HG02852 (cell line): ENCODE data around the gene CHURC1.

ENCODE experiments used
- ATAC-seq: cut with Tn5 transposase; IDR thresholded peaks from one replicate; pipeline ENCODE4 v1.9.1; 2021; ENCODE audit warnings: mild to moderate bottlenecking, moderate library complexity; ENCODE audit not compliant: unreplicated experiment

The CHURC1 gene

DNA sequence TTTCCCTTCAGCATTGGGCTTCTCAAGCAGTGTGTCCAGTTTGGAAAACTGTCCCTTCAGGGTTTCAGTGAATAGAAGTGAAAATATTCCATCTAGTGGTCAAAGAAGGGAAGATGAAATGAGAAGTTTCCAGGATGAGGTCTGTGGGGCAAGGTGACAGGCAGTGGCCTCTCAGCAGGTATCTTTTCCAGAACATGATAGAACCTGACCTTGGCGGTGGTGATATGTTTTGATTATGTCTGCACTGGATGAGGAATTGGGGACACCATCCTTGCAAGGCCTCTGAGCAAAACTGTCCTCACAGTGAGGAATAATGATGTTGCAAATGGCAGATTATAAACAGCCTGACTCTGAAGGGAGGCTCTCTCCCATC, 23.6 kb downstream of the CHURC1 start:
- no peak for ATAC-seq

DNA sequence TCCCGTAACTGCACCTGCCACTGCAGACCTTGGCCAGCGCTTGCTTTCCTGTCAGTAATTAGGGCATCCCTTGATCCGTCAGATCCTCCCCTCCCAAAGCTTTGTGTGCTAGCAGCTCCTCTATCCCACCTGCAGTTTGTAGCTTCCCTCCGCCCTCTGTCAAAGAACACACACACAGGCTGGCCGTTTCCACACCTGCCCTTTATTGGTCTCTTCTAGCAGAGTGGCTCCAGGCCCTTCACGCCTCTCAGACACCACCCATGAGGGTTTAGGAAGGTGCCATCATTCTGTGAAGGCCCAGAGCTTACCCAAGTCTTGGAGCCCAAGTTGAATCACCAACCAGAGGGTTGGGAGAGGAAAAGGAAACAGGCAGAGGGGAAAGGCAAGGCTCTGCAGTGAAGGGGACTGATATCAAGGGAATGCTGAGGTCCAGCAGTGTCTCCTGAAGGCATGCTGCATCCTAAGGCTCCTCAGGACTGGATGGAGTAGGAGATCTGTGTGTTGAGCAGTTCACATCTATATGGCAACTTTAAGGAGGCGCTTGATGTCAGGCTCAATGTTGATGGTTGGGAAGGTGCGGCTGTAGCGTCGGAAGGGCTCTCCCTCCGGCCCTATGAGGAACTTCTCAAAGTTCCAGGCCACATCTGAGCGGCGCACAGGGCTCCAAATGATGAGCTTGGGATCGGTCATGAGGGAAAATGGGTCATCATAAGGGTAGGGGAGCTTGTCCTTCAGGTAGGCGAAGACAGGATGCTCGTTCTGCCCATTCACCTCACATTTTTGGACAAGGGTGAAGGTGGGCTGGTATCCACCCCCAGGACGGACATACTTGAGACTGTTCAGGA, 24.9 kb downstream of the CHURC1 start:
- ATAC-seq = no peak

DNA sequence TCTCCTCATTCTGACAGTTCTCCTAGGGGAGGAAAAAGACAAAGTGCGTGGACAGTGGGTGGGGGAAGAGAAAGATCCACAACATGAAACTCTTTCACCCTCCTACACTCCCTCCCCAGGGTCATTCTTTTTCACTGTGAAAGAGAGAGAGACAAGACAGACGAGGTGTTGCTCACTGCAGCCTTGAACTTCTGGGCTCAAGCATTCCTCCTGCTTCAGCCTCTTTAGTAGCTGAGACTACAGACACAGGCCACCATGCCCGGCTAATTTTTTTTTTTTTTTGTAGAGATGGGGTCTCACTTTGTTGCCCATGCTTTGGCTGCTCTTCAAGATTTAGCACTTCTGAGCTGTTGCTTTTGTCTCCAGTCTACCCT, 25.5 kb downstream of the CHURC1 start:
- no peak for ATAC-seq

DNA sequence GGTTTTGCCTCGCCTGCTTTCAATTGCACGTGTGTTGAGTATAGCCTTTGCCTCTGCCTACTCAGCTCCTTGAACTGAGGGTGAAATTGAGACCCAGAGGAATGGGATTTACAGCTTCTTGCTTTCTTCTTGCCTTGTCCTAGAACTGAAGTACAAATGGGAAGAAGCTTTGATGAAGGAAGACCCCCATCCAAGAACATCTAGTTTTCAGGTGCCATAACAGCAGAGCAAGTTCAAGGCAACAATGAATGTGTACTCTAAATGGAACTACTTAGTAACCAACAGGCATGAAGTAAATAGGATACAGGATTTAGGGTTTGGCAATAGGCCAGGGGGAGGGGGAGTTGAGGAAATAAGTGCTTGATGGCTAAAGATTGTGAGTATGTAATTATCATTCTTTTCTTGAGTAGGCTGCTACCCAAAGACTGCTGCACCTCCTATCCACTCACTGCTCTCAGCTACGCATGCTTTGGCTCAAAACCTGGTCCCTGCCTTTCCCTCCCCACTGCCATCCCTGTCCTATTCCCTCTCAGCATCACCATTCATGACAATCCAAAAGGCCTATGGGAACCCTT, 26.2 kb downstream of the CHURC1 start:
- no peak for ATAC-seq

DNA sequence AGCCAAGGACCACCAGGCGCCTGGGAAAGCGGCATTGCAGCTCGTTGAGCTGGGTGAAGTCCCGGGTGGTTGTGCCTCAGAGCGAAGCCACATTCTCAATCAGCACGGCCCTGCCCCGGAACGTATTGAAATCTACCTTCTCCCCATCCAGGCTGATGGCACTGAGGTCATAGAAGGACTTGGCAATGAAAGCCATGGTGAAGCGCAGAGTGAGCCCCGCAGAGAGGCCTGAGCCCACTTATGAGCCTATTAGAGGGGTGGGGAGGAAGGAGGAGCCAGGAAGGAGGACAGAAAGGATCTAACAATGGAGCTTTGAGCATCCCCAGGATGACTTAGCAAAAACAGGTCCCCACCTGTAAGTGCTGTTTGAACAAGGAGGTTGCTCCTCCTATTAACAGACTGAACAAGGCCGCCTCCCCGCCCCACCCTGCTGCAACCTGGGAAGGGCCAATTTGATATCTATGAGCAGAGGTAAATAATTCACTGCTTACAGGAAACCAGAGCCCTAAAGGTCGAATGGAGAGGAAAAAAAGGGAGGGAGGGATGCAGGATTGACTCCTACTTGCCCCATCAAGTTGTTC, 28.4 kb downstream of the CHURC1 start, which contains the start of gene GPX2:
TSS of gene GPX2 (minus strand) at position 215 of the 581 bp plus-strand sequence. CDS start at position 196, 19 bp downstream.
- ATAC-seq = no peak

DNA sequence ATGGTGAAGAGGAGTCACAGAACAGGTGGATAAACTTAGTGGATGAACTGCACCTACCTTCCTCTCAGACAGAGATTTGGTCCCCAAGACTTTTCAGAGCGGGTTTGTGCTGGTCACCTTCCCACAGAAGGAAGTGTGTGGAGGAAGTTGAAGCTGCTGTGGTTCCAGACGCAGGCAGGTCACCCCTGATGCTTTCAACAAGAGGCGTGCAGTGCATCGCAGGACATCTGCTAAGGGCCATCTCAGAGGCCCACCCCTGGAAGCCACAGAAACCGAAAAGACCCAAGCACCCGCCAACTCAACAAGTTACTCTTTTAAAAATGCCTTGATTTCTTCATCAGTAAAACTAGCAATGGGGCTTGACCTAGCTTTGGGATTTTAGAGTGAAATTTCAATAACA, 29.3 kb downstream of the CHURC1 start:
- no peak for ATAC-seq

DNA sequence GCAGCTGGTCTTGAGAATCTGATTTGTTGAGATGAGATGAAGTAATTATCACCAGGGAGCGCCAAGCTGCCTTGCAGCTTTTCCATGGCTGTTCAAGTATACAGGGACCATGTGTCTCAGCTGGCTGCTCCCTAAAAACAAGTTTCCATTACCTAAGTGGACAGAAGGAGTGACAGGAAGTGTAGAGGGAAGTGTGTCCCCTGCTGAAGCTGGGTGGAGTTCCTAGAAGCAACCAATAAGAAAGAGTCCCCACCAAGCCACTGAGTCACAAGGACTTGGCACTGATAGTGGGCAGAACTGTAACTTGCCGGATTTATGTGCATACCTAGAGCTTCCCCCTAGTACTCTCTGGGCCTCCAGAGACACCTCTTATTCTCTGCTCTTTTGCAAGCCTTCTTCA, 29.8 kb downstream of the CHURC1 start:
- ATAC-seq = no peak

DNA sequence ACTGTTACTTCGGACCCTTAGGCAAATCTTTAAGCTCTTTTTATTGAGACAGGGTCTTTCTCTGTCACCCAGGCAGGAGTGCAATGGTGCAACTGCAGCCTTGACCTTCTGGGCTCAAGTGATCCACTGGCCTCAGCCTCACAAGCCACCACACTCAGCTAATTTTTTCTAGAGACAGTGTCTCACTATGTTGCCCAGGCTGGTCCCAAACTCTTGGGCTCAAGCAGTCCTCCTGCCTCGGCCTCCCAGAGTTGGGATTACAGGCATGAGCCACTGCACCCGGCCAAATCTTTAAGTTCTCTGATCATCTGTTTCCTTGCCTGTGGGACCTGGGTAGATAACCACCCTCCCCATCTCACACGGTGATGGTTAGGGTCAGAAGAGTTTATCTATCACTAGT, 30.6 kb downstream of the CHURC1 start:
- no peak for ATAC-seq

DNA sequence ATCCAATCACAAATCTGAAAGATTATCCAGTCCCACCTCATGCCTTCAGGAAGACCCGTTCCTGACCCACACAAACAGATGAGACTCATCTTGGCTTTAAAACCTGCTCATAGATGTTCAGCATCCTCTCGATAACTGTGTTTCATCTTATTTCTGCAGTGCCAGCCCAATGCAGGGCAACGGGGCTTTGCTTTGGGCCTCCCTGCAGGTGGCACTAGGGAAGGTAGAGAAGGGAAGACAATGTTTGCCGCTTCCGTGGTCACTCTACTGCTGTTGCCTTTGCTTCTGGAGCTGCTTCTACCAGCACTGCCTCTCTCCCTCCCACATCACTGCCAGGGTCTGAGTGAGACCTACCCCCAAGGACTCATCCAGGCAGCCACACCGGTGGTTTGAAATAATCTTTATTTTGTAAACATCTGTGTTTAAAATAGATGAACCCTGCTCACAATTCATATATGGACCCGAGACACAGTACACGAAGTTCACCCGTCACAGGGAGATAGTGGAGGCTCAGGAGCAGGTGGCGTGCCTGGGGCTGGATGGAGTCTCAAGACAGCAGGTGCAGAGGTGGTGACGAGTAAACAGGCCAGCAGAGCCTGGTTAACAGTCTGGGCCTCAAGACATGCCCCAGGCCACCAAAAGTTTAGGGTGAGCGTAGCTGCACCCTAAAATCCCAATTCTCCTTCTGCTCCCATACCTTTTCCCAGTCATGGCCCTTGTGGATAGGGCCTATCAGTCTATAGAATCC, 31.4 kb downstream of the CHURC1 start:
- ATAC-seq = no peak

DNA sequence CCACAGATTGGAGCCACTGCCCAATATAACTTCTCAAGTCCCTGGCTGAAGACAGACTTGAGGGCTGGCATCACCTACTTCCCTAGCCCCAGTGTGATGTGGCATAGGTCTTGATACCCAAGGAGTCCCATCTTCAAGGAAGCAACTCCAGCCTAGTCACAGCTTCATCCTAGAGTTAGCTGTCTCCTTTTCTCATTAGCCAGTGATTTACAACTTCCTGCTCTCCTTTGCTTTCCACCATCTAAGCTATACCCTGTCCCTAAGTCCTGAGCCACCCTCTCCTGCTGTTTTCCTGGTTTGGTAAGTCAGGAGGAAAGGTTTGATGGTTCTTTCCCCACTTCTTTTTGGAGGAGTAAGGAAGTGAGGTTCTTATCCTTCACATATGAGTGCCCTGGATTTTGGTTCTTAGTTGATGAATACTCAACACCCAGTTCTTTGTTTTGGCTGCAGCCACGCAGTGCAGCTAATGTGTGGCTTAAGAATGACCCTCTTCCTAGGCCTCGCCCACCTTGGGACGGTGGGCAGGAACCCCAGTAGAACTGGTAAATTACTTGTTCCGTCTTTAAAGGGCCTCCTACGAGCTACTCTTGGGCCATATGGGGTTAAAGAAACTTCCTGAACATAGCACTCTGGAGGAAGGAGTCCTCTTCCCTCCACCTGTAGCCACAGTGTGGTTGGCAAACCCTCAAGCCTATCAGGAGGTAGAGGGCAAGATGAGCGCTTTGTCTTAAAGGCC, 32.2 kb downstream of the CHURC1 start:
- no peak for ATAC-seq

DNA sequence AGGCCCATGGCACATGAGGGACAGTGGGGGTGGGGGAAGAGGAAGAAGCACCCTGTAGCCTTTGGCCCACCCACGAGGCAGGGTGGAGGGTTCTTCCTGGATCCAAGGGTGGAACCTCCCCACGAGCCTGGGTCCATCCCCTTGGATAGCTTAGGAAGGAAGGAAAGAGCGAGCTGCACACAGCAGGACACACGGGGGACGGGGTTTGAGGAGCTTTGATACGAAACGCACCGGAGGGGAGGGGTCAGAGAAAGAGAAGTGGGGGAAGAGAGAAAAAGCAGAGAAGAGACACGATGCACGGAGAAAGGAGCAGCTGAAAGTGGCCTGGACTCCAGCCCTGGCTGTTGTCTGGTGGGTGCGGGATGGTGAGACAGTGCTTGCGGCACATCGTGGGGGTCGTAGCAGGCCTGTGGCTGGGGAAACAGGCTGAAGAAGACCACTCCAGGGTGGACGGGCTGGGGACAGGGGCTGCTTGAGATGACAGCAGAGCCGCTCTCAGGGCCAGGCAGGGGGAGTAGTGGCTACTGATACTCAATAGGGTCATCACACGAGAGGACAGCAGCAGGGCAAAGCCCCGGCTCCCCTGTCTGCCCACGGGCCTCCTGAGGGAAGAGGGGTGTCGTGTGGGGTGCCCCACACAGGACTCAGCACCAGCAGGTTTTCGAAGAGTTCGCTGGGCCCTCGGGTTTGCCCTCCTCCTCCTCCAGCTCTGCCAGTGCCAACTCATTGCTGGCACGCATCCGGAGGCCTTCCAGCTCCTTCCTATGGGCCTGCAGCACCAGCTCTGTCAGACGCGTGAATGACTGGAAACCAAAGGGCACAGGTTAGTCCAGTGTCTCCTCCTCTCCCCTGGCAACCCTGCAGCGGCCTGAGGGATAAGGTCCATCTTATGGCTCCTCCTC, 33.7 kb downstream of the CHURC1 start:
- no peak for ATAC-seq

DNA sequence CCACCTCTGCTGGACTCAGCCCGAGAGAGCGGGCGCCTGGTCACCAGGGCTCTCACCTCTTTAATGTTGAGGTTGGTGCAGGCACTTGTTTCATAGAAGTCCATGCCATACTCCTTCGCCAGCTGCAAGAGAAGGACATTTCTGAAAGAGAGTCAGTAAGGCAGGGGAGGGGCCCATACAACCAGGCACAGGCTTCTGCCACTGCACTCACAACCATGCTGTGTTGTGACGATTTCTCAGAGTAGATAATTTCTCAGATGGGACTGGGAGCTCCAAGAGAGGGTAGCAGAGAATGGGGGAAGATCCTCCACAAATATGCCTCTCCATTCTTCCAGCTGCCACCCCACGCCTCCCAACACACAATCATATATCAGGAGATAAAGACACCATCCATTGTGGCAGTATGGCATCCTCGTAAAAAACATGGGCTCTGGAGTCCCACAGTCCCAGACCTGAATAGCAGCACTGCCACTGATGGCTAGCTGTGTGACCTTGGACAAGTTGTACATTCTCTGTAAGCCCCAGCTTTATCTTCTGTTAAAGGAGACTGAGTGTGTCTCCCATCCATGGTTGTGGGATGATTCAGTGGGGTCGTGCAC, 34.5 kb downstream of the CHURC1 start:
- ATAC-seq = no peak

DNA sequence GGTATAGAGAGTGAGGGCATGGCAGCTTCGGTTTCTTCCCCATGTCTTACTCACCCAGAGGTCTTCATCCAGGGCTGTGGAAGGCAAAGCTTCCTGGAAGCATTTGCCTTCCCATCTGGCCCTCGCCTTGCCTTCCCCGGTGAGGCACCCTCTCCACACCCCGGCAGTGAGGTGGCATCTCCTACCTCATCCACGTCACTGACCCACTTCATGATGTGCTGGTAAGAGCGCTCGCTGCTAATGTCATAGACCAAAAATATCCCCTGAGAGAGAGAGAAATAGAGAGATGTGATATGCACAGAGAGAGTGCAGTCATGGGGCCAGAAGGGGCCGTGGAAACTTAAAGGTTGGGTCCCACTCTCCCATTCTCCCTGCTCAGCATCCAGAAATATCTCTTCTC, 36.6 kb downstream of the CHURC1 start:
- no peak for ATAC-seq

DNA sequence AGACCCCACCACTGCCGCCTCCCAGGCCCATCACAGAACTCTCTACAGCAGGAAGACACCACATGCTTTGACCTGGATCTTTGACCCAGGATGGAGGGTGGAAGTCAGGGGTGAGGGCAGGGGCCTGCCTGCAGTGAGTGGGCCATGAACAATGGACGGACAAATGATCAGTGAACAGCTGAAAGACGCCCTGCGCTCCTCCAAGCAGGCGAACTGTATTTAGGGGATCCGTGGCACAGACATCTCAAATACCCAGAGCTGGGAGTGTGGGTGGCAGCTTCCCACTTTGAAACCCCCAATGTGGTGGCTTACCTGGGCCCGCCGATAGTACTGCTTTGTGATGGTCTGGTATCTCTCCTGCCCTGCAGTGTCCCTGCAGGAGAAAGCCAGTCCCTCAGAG, 37.0 kb downstream of the CHURC1 start:
- ATAC-seq = no peak

DNA sequence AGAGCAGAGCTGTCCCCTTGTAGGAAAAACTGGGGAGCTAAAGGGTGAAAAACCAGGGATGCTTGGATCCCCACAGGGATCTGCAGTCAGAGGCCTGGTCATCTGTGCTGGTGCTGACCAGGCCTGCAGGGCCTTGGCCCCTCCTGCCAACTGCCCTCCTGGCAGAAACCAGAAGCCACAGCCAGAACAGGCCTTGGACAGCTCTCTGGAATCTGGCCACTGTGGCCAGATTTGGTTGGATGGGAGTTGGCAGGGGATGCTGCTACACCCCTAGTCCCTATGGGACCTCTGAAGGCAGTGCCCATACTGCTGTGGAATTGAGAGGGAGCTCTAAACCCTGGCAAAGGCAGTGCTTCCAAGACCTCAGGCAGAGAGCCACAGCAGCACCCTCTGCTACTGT, 37.5 kb downstream of the CHURC1 start:
- no peak for ATAC-seq

DNA sequence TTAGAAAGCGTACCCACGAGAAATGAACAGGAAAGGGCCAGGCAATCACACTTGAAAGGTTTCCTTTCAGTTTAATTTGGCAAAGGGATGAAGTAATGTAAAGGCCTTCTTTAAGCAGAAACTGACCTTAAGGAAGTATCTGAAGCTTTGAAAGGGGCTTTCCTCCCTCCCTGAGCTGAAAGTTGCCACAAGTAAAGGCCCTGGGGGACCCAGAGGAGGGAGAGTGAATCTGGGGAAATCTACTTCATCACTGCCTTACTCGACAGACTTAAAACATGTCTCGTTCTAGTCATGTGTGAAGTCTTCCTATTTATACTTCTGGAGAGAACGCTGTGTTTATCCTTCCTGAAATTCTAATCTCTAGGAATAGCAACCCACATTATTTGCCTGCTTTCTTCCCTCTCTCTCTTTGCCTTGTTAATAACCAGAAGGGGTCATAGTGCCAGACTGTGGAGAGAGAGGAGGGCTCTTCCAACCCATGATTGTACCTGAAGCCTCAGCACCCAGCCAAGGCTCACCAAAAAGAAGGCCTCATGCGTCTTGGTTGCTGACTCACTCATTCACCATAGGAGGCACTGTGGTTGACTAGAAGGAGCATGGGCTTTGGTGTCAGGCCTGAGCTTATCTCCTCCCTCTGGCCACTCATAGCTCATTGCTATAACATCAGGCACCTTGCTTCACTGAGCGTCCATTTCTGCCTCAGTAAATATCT, 38.5 kb downstream of the CHURC1 start:
- ATAC-seq = peak; percentile 69

DNA sequence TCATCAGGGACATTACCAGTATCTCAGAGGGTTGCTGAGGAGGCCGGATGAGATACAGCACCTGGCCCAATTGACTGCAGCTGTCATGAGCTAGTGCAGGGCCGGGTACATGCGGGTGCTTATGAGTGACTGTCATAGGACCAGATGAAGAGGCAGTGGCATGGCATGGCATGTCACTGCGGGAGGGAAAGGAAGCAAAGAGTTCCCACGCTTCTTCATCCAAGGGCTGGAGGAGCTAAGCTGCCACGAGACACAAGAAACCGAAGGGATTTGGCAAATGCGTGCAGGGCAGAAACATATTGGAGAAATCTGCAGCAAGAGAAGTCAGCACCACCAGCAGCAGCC, 39.0 kb downstream of the CHURC1 start:
- ATAC-seq = peak; percentile 8

DNA sequence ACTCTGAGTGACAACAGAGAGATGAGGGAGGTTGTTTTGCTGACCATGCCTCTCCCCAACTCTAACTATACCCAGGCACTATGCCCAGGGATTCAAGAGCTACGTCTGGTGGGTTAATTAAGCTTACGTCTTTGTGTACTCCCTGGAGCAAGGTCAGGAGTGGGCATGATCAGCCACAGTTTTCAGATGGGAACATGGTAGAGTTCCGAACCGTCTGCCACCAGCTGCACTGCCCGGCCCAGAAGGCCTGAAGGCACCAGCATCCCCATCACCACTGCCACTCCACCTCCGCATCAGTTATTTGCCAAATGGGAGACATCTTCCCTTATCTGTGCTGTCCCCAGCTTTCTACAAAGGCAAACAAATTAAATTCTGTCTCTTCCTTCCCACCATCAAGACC, 39.4 kb downstream of the CHURC1 start:
- ATAC-seq = no peak
